ENCODE measurements around the gene BPTF. TPM values are rescaled to one million over a fixed set of nuclear protein-coding genes. Genes with fewer than 3 reads are reported as not detected.
"Not testable (repeated sequence)": the region's sequence is repeated elsewhere in the genome, so short reads cannot be mapped to it uniquely, and the experiment has no call there.

BPTF gene
- total and polyA plus RNA-seq, 2 experiments from 2014 or later = 38.1 to 46.3 TPM

DNA sequence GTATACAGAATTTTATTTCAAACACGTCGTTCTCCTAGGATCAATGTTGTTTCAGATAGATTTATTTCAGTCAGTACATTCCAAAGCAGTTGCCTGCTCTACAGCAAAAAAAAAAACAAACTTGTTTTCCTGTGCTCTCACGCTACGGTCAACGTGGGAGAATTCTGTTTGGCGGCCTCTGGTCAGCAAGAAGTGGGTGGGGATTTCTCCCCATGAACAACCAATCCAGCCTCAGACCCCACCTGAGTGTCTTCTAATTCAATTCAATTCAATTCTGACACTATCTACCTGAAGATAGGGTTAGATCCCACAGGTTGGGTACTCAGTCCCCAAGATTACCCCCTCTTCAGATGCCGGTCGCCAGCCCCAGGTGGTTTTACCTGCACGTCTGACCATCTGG lies 148.9 kb downstream of the BPTF start:
- no peaks in the 10 kb centered on the region for H3K9me3 ChIP-seq (ENCODE audit: low read depth)
- H4K20me1 ChIP-seq (ENCODE audit: insufficient read depth, poor library complexity, severe bottlenecking) = no peaks in the 10 kb centered on the region
- H3K36me3 ChIP-seq (replicated peaks; ENCODE audit: insufficient read depth, low read depth) = no peaks in the 10 kb centered on the region
- H2AFZ ChIP-seq = no peak overlapping the region
- no peaks in the 10 kb centered on the region for H3K4me1 ChIP-seq (ENCODE audit: insufficient read depth)
- TF ChIP-seq, protein P1, sequence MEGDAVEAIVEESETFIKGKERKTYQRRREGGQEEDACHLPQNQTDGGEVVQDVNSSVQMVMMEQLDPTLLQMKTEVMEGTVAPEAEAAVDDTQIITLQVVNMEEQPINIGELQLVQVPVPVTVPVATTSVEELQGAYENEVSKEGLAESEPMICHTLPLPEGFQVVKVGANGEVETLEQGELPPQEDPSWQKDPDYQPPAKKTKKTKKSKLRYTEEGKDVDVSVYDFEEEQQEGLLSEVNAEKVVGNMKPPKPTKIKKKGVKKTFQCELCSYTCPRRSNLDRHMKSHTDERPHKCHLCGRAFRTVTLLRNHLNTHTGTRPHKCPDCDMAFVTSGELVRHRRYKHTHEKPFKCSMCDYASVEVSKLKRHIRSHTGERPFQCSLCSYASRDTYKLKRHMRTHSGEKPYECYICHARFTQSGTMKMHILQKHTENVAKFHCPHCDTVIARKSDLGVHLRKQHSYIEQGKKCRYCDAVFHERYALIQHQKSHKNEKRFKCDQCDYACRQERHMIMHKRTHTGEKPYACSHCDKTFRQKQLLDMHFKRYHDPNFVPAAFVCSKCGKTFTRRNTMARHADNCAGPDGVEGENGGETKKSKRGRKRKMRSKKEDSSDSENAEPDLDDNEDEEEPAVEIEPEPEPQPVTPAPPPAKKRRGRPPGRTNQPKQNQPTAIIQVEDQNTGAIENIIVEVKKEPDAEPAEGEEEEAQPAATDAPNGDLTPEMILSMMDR (IDR thresholded peaks at IDR 0.05; ENCODE audit: poor library complexity) = no peak
- no peak for TF ChIP-seq EZH2phosphoT487 (IDR thresholded peaks at IDR 0.05; ENCODE audit: low read depth, severe bottlenecking, unreplicated experiment)
- no peak for TF ChIP-seq EZH2 (IDR thresholded peaks at IDR 0.05; ENCODE audit: borderline replicate concordance)
- no peaks in the 10 kb centered on the region for H3K79me2 ChIP-seq
- 80% methylated on average over 9 of the region's 9 CpGs for WGBS (ENCODE audit: low lambda C conversion rate, missing lambda C conversion rate)
- DNase-seq (ENCODE audit: low spot score) = no peak
- H3K27ac ChIP-seq = no peak overlapping the region
- H3K9me2 ChIP-seq (replicated peaks; ENCODE audit: insufficient read depth) = no peaks in the 10 kb centered on the region
- no peaks in the 10 kb centered on the region for H3K27me3 ChIP-seq
- H3K4me3 ChIP-seq = no peak overlapping the region
- no peak overlapping the region for H3K4me2 ChIP-seq

GRCh38 chr17:67974598-67975066 lies 149.3 kb downstream of the BPTF start:
- H2AFZ ChIP-seq = no peak overlapping the region
- H3K9me2 ChIP-seq (replicated peaks; ENCODE audit: insufficient read depth) = no peaks in the 10 kb centered on the region
- DNase-seq (ENCODE audit: low spot score) = no peak
- TF ChIP-seq EZH2phosphoT487 (IDR thresholded peaks at IDR 0.05; ENCODE audit: low read depth, severe bottlenecking, unreplicated experiment) (no peak), EZH2 (IDR thresholded peaks at IDR 0.05; ENCODE audit: borderline replicate concordance) (no peak)
- no peaks in the 10 kb centered on the region for H3K4me1 ChIP-seq (ENCODE audit: insufficient read depth)
- H3K27ac ChIP-seq = no peak overlapping the region
- WGBS (ENCODE audit: low lambda C conversion rate, missing lambda C conversion rate) = 40% methylated on average over 8 of the region's 8 CpGs
- H3K36me3 ChIP-seq (replicated peaks; ENCODE audit: insufficient read depth, low read depth) = no peaks in the 10 kb centered on the region
- no peaks in the 10 kb centered on the region for H3K79me2 ChIP-seq
- H3K27me3 ChIP-seq = no peaks in the 10 kb centered on the region
- no peaks in the 10 kb centered on the region for H4K20me1 ChIP-seq (ENCODE audit: insufficient read depth, poor library complexity, severe bottlenecking)
- H3K4me3 ChIP-seq = no peak overlapping the region
- H3K9me3 ChIP-seq (ENCODE audit: low read depth) = no peaks in the 10 kb centered on the region
- no peak overlapping the region for H3K4me2 ChIP-seq

- WGBS (ENCODE audit: low lambda C conversion rate, missing lambda C conversion rate) = 97% methylated on average over 6 of the region's 6 CpGs
- not testable (repeated sequence) for H4K20me1 ChIP-seq (ENCODE audit: insufficient read depth, poor library complexity, severe bottlenecking); H3K4me2 ChIP-seq; H3K27ac ChIP-seq; H3K4me3 ChIP-seq; DNase-seq (ENCODE audit: low spot score); H3K4me1 ChIP-seq (ENCODE audit: insufficient read depth); H3K79me2 ChIP-seq; H3K36me3 ChIP-seq (replicated peaks; ENCODE audit: insufficient read depth, low read depth); H3K9me2 ChIP-seq (replicated peaks; ENCODE audit: insufficient read depth); H3K27me3 ChIP-seq; H2AFZ ChIP-seq; H3K9me3 ChIP-seq (ENCODE audit: low read depth)
Observed at GRCh38 chr17:67976306-67976705, 151.0 kb downstream of the BPTF start.

- Histone ChIP-seq H3K9me3 (ENCODE audit: low read depth) (no peaks in the 10 kb centered on the region), H3K4me3 (no peak overlapping the region), H3K4me2 (no peak overlapping the region), H3K79me2 (no peaks in the 10 kb centered on the region), H3K4me1 (ENCODE audit: insufficient read depth) (no peaks in the 10 kb centered on the region), H2AFZ (no peak overlapping the region), H3K36me3 (replicated peaks; ENCODE audit: insufficient read depth, low read depth) (no peaks in the 10 kb centered on the region), H3K27me3 (no peaks in the 10 kb centered on the region), H3K9me2 (replicated peaks; ENCODE audit: insufficient read depth) (no peaks in the 10 kb centered on the region), H4K20me1 (ENCODE audit: insufficient read depth, poor library complexity, severe bottlenecking) (no peaks in the 10 kb centered on the region), H3K27ac (no peak overlapping the region)
- 95% methylated on average over 2 of the region's 2 CpGs for WGBS (ENCODE audit: low lambda C conversion rate, missing lambda C conversion rate)
- TF ChIP-seq, protein P1 (IDR thresholded peaks at IDR 0.05; ENCODE audit: poor library complexity) = no peak
- TF ChIP-seq EZH2 (IDR thresholded peaks at IDR 0.05; ENCODE audit: borderline replicate concordance) (no peak), EZH2phosphoT487 (IDR thresholded peaks at IDR 0.05; ENCODE audit: low read depth, severe bottlenecking, unreplicated experiment) (no peak)
- DNase-seq (ENCODE audit: low spot score) = no peak
Observed at GRCh38 chr17:67980456-67980855, 155.2 kb downstream of the BPTF start.

DNA sequence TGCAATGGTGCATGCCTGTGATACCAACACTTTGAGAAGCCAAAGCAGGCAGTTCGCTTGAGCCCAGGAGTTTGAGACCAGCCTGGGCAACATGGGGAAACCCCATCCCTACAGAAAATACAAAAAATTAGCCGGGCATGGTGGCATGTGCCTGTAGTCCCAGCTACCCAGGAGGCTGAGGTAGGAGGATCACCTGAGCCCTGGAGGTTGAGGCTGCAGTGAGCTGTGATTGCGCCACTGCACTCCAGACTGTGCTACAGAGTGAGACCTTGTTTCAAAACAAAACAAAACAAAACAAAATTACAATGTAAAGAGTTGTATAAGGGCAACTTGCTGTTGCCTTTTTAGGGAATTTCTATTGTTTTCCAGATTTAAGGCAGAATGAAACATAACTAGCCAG lies 155.6 kb downstream of the BPTF start:
- DNase-seq (ENCODE audit: low spot score); H2AFZ ChIP-seq; H3K27ac ChIP-seq; H3K4me3 ChIP-seq; H3K4me2 ChIP-seq; H3K36me3 ChIP-seq (replicated peaks; ENCODE audit: insufficient read depth, low read depth); H3K9me2 ChIP-seq (replicated peaks; ENCODE audit: insufficient read depth); H3K79me2 ChIP-seq; H3K4me1 ChIP-seq (ENCODE audit: insufficient read depth); H3K9me3 ChIP-seq (ENCODE audit: low read depth); H4K20me1 ChIP-seq (ENCODE audit: insufficient read depth, poor library complexity, severe bottlenecking); H3K27me3 ChIP-seq: not testable (repeated sequence)
- 70% methylated on average over 3 of the region's 3 CpGs for WGBS (ENCODE audit: low lambda C conversion rate, missing lambda C conversion rate)
